Measurements from ENCODE around the gene POU1F1.
A peak's percentile ranks its signal among the peaks of the same experiment; 100 is the strongest.
"Not testable (repeated sequence)": the region's sequence is repeated elsewhere in the genome, so short reads cannot be mapped to it uniquely, and the experiment has no call there.

Gene POU1F1

GRCh38 chr3:87276484-87276883 lies at the start of gene POU1F1:
TSS of gene POU1F1 (minus strand) at chr3:87276584. CDS start at chr3:87276462, 122 bp downstream.
- DNase-seq, result no peak

GRCh38 chr3:87324609-87325008 lies 48.2 kb upstream of the POU1F1 start:
- no peak for DNase-seq

GRCh38 chr3:87320756-87321626 lies 44.6 kb upstream of the POU1F1 start:
- DNase-seq, result no peak

- DNase-seq, result no peak
These were observed 42.2 kb upstream of the POU1F1 start for GRCh38 chr3:87318617-87319021.

GRCh38 chr3:87317779-87318178 lies 41.4 kb upstream of the POU1F1 start:
- no peak for DNase-seq

- no peak for DNase-seq
These were observed 37.3 kb upstream of the POU1F1 start for GRCh38 chr3:87313641-87314040.

GRCh38 chr3:87311309-87311708 lies 34.9 kb upstream of the POU1F1 start:
- DNase-seq, result no peak

GRCh38 chr3:87309601-87310000 lies 33.2 kb upstream of the POU1F1 start:
- no peak for DNase-seq

- no peak for DNase-seq
These were observed 31.4 kb upstream of the POU1F1 start for GRCh38 chr3:87307805-87308204.

- DNase-seq, result no peak
These were observed 29.1 kb upstream of the POU1F1 start for GRCh38 chr3:87305517-87305916.

- DNase-seq, result not testable (repeated sequence)
These were observed 28.6 kb upstream of the POU1F1 start for GRCh38 chr3:87305031-87305430.

- peak; percentile 39 for DNase-seq
These were observed 21.8 kb upstream of the POU1F1 start for GRCh38 chr3:87298111-87298718.

- DNase-seq, result no peak
These were observed 12.1 kb upstream of the POU1F1 start for GRCh38 chr3:87288446-87288845.

- no peak for DNase-seq
These were observed 10.6 kb upstream of the POU1F1 start for GRCh38 chr3:87287011-87287410.

GRCh38 chr3:87272718-87273341 lies 3.6 kb downstream of the POU1F1 start:
- DNase-seq, result no peak

GRCh38 chr3:87270908-87271700 lies 5.3 kb downstream of the POU1F1 start:
- peak; percentile 51 for DNase-seq

- DNase-seq, result no peak
These were observed 6.7 kb downstream of the POU1F1 start for GRCh38 chr3:87269723-87270122.

- no peak for DNase-seq
These were observed 7.7 kb downstream of the POU1F1 start for GRCh38 chr3:87268646-87269211.

- DNase-seq, result no peak
These were observed 8.3 kb downstream of the POU1F1 start for GRCh38 chr3:87267953-87268645.

- no peak for DNase-seq
These were observed 14.5 kb downstream of the POU1F1 start for GRCh38 chr3:87261925-87262324.

GRCh38 chr3:87260270-87260669 lies 16.1 kb downstream of the POU1F1 start:
- DNase-seq, result peak; percentile 65

- DNase-seq, result no peak
These were observed 26.4 kb downstream of the POU1F1 start for GRCh38 chr3:87250009-87250408.
